GM18526 (cell line): ENCODE results near the gene LCA5.

Experiments
- POLR2A ChIP-seq: IDR thresholded peaks from 3 replicates; pipeline ENCODE4 v1.6.1; 2011; ENCODE audit not compliant: insufficient read length; ENCODE audit errors: extremely low read depth

Gene LCA5

DNA sequence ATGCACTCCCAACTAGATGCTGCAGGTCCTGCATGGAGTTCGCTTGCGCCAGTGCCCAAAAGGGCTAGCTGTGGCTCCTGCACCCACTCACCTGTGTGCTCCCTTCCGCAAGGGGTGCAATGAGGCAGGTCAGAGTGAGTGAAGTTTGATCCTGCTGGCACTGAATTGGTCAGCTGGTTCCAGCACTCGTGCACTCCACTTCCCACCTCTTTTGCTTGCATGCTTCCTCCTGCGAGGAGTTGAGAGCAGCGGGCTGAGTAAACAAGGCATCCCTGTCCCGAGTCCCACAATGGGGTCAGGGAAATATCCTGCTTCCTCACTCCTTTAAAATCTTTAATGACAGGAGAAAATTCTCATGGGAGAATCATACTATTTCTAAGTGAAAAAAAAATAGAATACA, 86.2 kb downstream of the LCA5 start:
- TF ChIP-seq POLR2A = no peak

GRCh38 chr6:79446006-79446405, 91.2 kb downstream of the LCA5 start:
- TF ChIP-seq POLR2A = no peak

DNA sequence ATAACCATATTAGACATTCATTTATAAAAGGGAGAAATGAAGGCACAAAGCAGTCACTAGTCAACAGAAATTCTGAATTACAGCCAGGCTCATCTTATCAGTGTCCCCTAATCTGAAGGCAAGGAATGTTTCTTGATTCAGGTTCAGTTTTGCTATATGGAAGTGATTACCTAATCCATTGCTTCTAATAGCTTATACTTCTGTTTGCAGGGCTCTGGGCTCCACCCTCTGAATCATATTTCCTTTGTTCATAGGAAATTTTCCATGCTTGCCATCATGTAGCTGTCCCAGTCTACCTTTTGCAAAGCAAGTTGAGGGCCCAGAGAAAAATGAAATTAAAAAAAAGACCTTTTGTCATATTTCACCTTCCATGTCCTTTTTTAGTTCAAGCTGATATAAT, 96.0 kb downstream of the LCA5 start:
- TF ChIP-seq POLR2A = no peak

- no peak for TF ChIP-seq POLR2A
Observed at GRCh38 chr6:79440598-79440997, 96.6 kb downstream of the LCA5 start.

GRCh38 chr6:79438030-79438429, 99.2 kb downstream of the LCA5 start:
- no peak for TF ChIP-seq POLR2A

GRCh38 chr6:79436241-79436640, 101.0 kb downstream of the LCA5 start:
- no peak for TF ChIP-seq POLR2A

GRCh38 chr6:79435746-79436145, 101.5 kb downstream of the LCA5 start:
- no peak for TF ChIP-seq POLR2A
